Epidermal melanocyte (primary cell): ENCODE measurements around the gene NPHS1.
"Not testable (repeated sequence)": the region's sequence is repeated elsewhere in the genome, so short reads cannot be mapped to it uniquely, and the experiment has no call there.

ENCODE experiments used
- DNase-seq: peaks from one replicate; pipeline ENCODE4 v3.0.0; 2011; ENCODE audit warnings: low spot score; ENCODE audit not compliant: insufficient read length

Gene NPHS1

DNA sequence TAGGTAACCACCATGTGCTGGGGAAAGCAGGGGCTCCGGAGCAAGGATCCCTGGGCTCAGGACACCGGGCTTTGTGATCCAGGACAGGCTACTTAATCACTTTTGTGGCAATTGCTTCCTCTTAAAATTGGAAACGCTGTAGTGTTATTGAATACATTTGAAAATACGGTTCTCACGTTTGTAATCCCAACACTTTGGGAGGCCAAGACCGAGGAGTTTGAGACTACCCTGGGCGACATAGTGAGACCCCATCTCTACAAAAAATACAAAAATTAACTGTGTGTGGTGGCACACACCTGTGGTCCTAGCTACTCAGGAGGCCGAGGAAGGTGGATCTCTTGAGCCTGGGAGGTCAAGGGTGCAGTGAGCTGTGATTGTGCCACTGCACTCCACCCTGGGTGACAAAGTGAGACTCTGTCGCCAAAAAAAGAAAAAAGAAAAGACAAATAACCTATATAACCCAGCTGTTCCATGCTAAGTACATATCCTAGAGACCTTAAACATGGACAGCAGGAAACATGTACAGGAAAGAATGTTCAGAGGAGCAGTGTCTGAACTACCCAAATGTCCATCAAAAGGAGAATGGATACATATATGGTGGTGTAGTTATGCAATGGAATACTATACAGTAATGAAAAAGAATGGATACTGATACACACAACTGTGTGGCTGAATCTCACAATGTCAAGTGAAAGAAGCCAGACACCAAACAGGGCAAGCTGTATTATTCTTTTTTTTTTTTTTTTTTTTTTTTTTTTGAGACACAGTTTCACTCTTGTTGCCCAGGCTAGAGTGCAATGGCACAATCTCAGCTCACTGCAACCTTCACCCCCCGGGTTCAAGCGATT lies 39.0 kb downstream of the NPHS1 start:
- DNase-seq, result no peak

DNA sequence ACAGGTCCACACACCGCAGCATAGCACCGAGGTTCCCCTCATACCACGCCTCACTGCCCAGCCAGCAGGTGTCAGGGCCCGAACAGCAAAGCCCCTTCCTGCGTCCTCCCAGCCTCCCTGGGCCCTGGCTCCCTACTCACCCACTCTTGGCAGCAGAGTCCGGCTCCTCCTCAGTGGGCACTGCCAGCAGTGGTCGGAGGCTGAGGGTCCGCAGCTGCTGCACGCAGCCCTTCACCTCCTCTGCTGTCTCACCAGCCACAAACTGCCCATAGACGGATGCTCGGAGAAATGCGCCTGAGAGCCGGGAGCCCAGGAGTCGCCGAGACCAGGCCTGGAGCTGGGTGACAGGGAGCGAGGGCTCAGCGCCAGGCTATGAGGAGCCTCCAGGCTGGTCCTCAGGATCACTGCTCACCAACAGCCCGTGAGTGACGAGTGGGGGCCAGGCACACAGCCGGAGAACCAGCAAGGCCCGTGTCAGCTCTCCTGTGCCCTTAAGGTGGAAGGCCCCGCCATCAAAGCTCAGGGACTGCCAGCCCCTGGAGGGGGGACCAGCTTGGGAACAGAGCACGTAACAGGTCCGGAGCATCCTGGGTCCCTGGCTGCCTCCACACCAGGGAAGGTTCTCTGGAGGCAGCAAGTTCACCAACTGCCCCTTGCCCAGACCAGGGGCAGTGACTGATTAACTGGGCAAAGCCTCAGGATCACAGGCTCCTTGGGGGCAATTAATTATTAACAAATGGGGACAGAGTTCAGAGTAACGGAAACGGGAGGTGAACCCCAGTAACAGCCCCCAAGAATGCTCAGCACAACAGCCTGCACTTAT lies 39.9 kb downstream of the NPHS1 start, which contains the start of gene PRODH2:
PRODH2 (minus strand) TSS at position 626 of the 823 bp plus-strand sequence; CDS start at position 586, 40 bp downstream.
- DNase-seq, result no peak

DNA sequence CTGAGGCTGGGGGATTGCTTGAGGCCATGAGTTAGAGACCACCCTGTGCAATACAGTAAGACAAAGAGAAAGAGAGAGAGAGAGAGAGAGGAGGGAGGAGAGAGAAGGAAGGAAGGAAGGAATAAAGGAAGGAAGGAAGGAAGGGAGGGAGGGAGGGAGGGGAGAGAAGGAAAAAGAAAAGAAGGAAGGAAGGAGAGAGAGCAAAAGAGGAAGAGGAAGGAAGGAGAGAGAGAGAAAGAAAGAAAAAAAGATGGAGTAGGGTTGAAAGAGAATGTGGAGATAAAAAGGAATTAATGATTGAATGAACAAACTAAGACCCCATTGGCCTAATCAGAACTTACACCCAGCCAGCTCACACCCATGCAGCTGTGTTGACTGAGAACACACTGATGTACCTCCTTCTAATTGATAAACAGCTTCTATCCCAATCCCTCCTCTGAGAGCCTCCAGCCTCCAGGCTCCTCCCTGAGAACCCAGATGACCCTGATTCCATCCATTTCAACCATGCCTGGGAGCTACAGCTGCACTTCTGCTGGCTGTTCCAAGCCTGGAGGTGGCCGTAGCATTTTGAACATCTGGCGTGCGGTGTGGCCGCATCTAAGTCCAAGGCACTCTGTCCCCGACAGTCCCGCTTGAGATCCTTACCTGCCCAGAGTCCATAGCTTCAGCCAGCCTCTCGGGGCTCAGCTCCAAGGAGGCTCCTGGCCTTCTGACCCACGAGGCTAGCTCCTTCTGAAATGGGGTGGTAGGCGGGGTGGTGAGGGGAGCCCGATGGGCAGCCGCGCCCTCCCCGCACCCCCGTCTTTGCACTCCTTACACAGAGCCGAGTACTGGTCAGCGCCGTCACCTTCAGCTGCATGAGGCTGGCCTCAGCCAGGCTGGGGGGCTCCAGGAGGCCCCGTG lies 40.7 kb downstream of the NPHS1 start:
- no peak for DNase-seq

DNA sequence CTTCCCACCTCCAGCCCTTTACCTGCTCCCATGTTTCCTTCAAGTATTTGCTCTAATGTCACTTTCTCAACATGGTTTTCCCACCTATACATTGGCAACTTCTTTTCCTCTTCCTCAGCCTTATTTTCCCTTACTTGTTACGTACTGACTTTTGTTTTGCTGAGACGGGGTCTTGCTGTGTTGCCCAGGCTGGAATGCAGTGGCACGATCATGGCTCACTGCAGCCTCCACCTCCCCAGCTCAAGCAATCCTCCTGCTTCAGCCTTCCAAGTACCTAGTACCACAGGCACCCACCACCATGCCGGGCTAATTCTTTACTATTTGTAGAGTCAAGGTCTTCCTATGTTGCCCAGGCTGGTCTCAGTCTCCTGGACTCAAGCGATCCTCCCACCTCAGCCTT lies 44.7 kb downstream of the NPHS1 start:
- no peak for DNase-seq

DNA sequence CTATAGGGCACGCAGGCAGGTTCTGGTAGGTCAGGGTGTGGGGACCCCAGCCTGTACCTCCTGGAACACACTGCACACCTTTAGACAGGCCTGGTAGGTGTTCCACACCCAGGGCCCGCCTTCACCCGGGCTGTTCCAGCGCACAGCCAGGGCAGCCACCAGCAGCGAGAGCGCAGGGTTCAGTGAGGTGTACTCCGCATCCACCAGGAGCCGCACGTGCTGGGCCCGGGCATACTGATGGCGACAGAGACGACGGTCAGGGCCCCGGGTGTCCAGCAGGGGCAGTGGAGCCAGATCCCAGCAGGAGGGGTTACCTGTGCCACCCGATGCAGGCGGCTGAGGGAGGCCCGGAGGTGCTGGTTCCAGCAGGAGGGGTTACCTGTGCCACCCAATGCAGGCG lies 45.7 kb downstream of the NPHS1 start:
- no peak for DNase-seq

DNA sequence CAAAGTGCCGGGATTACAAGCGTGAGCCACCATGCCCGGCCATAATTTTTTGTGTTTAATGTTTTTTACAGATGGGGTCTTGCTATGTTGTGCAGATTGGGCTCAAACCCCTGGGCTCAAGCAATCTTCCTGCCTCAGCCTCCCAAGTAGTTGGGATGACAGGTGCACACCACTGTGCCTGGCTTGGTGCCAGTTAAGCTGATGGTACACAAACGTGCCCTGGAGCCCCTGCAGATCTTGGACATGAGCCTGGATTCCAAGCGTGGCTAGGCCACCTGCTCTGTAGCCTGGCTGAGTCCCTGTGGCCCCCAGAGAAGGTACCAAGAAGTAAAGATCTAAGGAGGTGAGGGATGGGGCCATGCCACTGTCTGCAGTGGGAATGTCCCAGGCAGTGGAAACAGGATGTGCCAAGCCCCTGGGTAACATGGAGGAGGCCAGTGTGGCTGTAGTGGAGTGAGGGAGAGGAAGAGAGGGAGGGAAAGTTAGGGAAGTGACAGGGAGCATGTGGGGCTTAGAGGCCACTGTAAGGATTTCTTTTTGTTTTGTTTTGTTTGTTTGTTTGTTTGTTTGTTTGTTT lies 46.7 kb downstream of the NPHS1 start:
- DNase-seq, result no peak

DNA sequence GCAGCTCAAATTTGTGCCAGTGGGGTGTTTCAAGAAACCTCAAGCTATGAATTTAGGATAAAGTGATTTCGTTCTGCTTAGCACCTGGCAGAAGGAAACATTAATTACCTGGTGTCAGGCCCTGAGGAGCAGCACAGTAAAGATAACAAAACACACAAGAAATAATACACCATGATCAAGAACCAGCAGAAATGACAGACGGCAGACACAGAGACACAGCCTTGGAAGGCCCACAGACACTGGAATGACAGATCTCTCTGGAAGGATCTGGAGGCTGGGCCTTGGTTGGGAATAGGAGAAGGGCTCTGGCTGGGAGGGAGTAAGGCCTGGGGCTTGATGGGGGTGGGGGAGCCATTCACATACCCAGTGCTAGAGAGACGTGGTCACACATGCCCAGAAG lies 50.5 kb downstream of the NPHS1 start:
- DNase-seq, result no peak

DNA sequence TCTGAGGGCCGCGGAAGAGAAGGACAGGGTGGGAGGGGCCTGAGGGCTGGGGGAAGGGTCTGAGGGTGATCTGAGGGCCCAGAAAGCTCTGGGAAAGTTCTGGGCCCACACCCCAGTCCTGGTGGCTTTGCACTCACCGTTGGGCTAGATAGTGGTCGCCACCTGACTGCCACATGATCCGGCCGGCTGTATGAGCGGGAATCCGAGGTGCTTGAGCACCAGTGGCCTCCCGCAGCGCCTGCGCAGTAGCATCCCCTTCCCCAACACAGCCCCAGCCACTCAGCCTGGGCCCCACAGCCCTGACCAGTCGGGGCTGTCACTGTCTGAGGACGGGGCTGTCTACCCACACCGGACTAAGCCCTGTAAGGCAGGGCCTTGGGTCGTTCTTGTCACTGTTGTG lies 54.6 kb downstream of the NPHS1 start:
- DNase-seq, result no peak

DNA sequence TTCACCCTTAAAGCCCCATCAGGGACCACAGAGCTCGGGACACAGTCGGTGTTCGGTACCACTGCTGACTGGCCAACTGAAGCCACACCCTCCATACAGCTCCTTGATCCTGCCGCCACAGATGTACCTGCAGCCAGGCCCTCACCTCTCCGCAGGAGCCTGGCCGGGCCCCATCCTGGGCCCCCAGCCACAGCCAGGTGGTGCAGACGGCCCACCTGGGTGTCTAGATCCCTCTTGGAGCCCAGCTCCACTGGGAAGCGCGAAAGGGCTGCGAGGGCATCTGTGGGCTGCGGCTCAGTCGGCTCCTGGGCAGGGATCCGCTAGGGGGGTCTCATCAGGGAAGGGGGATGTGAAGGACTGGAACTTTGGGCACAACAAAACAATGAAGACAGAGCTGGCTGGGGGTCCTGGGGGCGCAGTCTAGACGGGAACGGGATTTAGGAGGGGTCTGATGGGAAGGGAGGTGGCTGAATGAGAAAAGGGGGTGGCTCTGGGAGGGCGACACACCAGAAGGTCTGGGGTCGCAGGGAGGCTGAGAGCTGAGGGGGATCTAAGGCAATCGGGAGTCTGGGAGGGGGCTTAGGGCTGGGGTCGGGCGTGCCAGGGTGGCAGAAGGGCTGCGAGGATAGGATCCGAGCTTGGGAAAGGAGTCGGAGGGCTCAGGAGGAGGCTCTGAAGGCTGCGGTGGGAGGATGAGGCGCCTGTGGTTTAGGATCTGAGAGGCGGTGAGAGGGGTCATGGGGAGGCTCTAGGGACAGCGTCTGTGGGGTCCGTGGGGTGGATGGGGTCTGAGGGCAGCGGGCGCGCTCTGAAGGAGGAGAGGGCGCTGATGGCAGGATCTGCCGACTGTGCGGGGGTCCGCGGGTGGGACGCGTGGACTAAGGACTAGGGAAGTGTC lies 55.4 kb downstream of the NPHS1 start:
- no peak for DNase-seq

DNA sequence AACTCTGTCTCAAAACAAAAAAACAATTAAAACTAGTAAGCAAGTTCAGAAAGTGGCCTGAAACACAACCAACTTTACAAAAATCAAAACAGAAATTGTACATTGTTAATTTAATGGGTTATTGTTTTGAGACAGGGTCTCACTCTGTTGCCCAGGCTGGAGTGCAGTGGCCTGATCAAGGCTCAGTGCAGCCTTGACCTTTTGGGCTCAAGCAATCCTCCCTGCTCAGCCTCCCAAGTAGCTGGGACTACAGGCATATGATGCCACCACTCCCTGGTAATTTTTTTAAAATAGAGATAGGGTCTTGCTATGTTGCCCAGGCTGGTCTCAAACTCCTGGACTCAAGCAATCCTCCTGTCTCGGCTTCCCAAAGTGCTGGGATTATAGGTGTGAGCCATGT lies 56.7 kb downstream of the NPHS1 start:
- not testable (repeated sequence) for DNase-seq

DNA sequence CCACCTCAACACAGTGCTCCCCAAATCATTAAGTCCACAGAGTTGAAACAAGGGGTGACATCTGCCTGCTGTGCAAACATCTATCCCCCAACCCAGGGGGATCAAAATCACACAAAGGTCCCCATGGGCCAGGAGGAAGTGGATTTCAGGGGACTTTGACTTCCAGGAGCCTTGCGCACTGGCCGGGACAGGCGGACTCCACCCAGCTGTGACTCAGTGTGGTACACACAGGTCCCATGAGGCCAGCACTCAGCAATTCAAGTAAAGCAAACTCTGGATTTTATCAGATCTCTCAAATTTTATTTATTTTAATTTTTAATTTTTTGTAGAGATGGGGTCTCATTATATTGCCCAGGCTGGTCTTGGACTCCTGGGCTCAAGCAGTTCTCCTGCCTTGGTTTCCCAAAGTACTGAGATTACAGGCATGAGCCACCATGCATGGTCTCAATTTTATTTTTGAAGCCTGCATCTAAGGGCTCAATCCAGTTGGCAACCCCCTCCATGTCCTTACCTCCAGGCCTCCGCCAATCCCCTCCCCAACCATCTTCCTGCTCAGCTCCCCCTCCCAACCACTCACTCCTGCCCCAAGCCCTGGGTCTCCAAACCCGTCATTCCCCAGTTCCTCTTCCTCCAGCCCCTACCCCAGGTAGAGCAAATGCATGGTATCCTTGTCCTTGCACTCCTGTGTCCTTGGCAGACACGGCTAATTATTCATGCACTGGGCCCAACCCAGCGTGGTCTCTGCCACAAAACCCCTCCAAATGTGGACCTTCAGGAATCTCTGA lies 58.7 kb downstream of the NPHS1 start:
- DNase-seq, result no peak

DNA sequence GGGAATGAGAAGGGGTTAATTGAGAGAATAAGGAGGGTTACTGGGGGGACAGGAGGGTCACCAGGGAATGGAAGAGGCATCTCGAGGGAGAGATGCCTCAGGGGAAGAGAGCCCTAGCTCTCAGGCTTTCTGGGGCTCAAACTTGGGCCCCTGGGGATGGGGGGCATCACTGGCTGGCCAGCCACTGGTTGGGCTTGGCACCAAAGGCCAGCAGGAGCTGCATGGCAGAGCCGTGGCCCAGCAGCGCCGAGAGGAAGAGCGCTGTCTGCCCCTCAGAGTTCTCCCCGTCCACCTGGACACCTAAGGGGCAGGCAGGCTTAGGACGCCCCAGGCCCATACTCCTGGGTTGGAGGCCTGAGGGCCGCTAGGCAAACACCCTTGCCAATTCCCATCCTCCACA lies 59.4 kb downstream of the NPHS1 start:
- no peak for DNase-seq

DNA sequence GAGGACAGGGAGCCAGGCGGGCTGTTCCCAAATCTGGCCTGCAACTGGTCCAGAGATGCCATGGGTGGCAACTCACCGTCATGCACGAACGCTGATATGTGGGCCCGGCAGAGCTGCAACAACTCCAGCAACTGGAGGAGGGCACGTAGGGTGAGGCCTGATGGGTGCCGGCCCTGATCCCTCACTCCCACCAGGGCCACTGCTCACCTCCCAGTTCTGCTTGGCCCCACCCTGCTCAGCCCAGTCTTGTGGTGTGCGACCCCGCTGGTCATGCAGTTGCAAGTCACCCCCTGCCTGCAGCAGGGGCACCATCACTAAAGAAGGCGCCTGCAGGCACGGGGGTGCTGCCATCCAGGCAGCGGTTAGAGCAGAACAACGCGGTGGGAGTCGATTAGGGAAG lies 60.0 kb downstream of the NPHS1 start:
- no peak for DNase-seq

DNA sequence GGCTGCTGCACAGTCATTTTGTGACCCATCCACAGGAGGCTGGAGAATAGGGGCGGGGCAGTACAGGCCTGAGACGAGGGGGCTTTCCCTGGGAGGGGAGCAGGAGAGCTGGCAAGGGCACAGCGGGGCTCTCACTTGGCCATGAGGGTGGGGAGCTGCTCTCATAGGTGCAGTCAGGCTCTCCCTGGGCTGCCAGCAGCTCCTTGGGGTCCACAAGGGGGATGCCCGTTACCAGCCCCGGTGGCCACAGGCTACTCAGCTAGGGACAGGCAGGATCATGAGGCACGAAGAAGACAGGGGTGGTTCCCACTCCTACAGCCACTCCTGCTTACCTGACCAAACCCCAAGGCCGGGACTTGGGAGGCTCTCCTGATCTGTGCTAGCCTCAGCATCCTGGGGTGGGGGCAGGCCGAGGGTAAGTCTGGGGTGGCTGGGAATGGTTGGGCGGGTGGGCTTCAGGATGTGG lies 60.5 kb downstream of the NPHS1 start:
- DNase-seq, result no peak

DNA sequence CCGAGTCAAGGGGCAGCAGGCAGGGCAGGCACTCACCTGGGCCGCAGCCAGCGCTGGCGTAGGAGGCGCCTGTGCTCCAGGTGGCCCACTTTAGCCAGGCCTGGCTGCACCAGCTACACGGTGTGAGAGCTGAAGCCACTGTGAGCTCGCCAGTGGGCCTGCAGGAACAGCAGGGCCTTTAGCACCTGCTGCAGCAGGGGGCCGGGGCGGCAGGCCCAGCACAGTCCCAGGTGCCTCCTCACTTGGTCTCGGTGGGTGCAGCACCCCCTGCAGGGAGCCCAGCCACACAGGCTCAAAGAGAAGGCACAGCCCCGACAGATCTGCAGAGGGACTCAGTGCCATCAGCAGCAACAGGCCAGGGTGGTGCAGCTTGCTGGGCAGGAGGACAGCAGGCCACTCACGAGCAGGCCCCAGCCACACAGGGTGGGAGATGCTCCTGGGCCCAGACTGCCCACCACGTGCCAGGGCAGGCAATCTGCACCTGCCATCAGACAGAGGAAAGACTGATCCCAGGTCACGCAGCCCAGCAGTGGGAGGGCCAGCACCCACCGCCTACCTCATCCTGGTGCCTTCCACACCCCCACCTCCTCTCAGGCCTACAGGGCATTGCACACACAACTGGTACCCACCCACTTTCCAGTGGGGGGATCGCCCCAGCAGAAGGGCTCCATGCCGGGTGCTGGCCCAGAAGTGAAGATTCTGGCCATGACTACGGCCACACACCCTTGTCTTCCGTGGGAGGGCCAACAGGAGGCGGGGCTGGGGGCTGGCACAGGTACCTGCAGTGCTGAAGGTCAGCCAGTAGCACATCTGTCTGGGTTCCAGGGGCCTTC lies 61.1 kb downstream of the NPHS1 start:
- no peak for DNase-seq

DNA sequence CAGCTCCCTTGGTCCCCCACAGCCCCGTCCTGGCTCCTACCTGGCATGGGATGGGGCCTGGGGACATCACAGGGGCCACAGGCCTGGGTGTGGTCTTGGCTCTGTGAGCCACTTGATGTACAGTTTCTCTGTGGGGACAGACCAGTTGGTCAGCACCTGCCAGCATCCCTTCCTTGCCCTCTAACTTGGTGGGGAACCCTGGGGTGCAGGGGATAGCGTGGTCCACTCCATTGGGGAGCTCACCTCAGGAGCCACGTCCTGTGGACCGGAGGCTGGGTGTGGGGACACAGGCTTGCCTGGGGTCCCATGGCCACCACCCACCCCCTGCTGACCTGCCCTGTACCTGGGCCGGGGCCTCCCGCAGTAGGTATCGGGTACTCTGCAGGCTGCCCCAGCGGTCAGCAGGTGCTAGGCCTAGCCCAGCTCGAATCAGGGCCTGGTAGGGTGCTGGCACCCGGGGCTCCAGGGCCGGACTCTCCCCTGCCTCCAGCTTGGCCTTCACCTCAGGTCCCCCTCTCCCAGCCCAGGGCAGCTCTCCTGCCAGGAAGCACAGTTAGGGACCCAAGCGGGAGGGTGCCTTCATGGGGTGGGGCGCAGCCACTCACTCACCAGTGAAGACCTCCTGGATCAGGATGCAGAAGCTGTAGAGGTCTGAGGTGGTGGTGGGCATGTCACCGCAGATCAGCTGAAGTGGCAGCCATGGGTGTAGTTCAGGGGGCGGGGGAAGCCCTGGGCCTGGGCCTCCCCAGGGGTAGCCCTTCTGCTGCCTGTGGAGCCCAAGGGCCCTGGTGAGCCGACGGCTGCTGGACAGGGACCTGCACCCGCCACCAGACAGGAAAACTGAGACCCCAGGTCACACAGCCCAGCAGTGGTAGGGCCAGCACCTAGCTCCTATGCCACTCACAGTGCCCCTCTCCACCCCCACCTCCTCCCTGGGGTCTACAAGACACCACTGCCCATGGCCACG lies 62.0 kb downstream of the NPHS1 start:
- no peak for DNase-seq
